Measurements from ENCODE around the gene OTOR. TPM values are rescaled to one million over a fixed set of nuclear protein-coding genes. Genes with fewer than 3 reads are reported as not detected.

OTOR gene
- total RNA-seq, 1 experiment from 2014 or later, result not detected

DNA sequence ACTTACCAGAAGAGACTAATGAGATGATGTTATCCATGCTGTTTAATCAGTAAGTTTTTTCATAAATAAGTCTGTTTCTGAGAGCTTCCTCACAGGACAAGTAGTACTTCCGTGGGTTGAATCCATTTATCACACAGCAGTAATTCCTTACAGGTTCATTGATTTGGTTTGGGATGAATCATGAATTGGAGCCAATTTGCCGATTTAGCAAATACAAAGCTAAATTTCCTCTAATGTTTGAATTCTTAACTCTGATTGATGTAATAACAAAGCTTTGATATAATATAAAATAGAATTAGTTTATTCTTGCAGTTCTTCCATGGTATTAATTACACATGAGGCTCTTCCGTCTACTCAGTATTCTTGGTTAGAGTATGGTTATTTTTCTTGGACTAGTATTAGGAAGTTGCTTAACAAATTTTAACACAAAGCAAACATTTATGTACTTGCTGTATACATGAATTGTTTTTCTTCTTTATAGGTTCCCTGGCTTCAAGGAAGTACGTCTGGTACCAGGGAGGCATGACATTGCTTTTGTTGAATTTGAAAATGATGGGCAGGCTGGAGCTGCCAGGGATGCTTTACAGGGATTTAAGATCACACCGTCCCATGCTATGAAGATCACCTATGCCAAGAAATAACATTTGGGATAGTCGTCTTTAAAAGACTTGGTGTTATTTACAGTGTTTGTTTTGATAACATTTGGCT lies 7.6 kb upstream of the OTOR start:
- no peak overlapping the region for H3K4ac ChIP-seq (ENCODE audit: low read depth, low read length)

More for the DNA sequence above, 7.6 kb upstream of the OTOR start:
- H2BK5ac ChIP-seq (ENCODE audit: insufficient read length, low read length), result no peak overlapping the region
- Mint-ChIP-seq H3K4me1 (no peaks in the 10 kb centered on the region), H3K27ac (no peak overlapping the region), H3K9me3 (no peaks in the 10 kb centered on the region), H3K27me3 (ENCODE audit: low read depth) (no peaks in the 10 kb centered on the region; the same call in 1 of the 2 replicates), H3K36me3 (ENCODE audit: insufficient read depth in 1 of 3, low read depth in 3 of 3) (peaks cover 15 to 50% (median 40%) of the 10 kb centered on the region in 3 experiments; a peak in 6 of 7 replicates), H3K4me3 (no peak overlapping the region)
- no peak overlapping the region for H3K23ac ChIP-seq (ENCODE audit: insufficient read length, low read depth, low read length)
- H4K91ac ChIP-seq (ENCODE audit: insufficient read length, low read depth, low read length), result no peak overlapping the region
- H3K23me2 ChIP-seq (ENCODE audit: insufficient read length, low read depth, low read length, poor library complexity, severe bottlenecking), result no peaks in the 10 kb centered on the region
- H3K18ac ChIP-seq (ENCODE audit: insufficient read length, low read depth, low read length), result no peak overlapping the region
- no peak overlapping the region for H3K14ac ChIP-seq (ENCODE audit: insufficient read depth, low read length)
- H3K79me1 ChIP-seq (ENCODE audit: insufficient read depth, low read depth, low read length, poor library complexity, severe bottlenecking), result peaks cover 3% of the 10 kb centered on the region
- H4K20me1 ChIP-seq (ENCODE audit: control insufficient read depth, insufficient read depth, insufficient read length), result no peaks in the 10 kb centered on the region
- no peak overlapping the region for H3T11ph ChIP-seq (ENCODE audit: low read length)
- no peaks in the 10 kb centered on the region for H3K27me3 ChIP-seq (ENCODE audit: insufficient read depth, low read length)
- no peak overlapping the region for H3K56ac ChIP-seq (ENCODE audit: insufficient read length, low read depth, low read length)
- H2BK120ac ChIP-seq (ENCODE audit: low read depth, low read length, poor library complexity, severe bottlenecking), result no peak overlapping the region
- H4K5ac ChIP-seq (ENCODE audit: insufficient read length, low read depth, low read length), result no peak overlapping the region
- WGBS (ENCODE audit: extremely low coverage, insufficient read length, low lambda C conversion rate), result no CpG with 5 or more reads among the region's 6 CpGs
- no peak overlapping the region for H2AK5ac ChIP-seq (ENCODE audit: insufficient read length, low read length)
- H3K79me2 ChIP-seq (ENCODE audit: insufficient read depth, low read length), result no peaks in the 10 kb centered on the region
- no peak overlapping the region for H2BK20ac ChIP-seq (ENCODE audit: low read depth, low read length, poor library complexity, severe bottlenecking)
- no peak overlapping the region for H2BK12ac ChIP-seq (ENCODE audit: insufficient read length, low read depth, low read length)
- H3K4me1 ChIP-seq (ENCODE audit: insufficient read depth, low read length), result no peaks in the 10 kb centered on the region
- no peak for TF ChIP-seq CTCF (conservative IDR thresholded peaks at IDR 0.05)
- H2AFZ ChIP-seq (ENCODE audit: low read length), result no peak overlapping the region
- H3K9me3 ChIP-seq (ENCODE audit: control insufficient read depth, low read depth, low read length), result no peaks in the 10 kb centered on the region
- H3K27ac ChIP-seq (ENCODE audit: insufficient read length, low read depth, low read length), result no peak overlapping the region
- H3K9ac ChIP-seq (ENCODE audit: extremely low read depth, insufficient read length, low read length), result no peak overlapping the region
- DNase-seq, result no peak
- H2BK15ac ChIP-seq (ENCODE audit: low read depth, low read length), result no peak overlapping the region
- H3K4me2 ChIP-seq (ENCODE audit: insufficient read depth, insufficient read length, low read length), result no peak overlapping the region
- no peak overlapping the region for H4K8ac ChIP-seq (replicated peaks; ENCODE audit: insufficient read length, low read depth, low read length)

Data from H9 (cell line).